GM18508 (cell line): Measurements from ENCODE around the gene UBE2J2.

Experiments
- ATAC-seq: cut with Tn5 transposase; IDR thresholded peaks from one replicate; pipeline ENCODE4 v1.9.1; 2021; ENCODE audit warnings: moderate number of reproducible peaks; ENCODE audit not compliant: insufficient read depth, unreplicated experiment

UBE2J2 gene

DNA sequence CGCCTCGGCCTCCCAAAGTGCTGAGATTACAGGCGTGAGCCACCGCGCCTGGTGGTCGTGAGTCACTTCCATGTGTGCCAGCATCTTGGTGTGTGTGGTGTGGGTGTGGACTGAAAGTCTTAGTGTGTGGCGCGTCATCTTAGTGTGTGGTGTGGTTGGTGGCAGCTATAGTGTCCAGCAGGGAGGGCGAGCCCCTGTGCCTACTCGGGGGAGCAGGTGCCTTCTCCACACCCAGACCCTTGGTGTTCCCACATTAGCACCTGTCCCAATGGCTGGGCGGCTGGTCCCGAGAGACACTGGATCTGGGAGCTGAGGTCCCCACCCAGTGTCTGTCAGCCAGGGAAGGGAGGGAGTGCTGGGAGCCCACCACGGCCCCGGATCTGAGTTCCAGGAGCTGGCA is 9.3 kb upstream of the UBE2J2 start:
- no peak for ATAC-seq

DNA sequence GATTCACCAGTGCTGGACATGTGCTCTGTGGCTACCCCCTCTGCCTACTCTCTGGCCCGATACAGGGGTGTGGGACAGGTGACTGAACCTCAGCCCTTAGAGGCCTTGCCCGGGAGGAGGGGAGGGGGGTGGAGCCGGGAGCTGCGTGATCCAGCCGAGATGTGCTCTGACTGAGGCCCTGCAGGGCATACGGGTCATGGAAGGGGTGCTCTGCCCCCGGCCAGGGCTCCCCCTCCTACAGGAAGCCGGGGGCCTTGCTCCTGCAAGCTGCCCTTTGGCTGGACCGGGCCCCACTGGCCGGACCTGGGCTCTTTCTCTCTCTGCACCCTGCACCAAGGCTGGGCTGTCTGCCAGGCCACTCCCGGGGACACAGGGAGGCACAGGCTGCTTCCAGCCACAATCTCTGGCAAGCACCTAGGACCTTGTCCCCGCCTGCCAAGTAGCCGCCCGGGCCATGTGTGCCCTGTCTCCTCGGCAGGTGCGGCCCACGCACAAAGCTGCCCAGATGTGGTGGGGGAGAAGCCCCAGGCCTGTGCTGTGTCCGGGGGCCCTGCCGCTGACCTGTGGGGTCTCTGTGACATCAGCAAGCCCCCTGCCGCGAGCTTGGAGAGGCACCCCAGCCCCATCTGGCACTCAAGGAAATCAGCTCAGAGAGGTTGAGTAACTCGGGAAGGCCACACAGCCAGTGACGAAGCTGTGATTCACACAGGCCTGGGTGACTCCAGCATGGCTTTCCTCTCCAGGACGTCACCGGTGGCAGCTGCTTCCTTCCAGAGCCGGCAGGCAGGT is 8.1 kb upstream of the UBE2J2 start:
- ATAC-seq: no peak

DNA sequence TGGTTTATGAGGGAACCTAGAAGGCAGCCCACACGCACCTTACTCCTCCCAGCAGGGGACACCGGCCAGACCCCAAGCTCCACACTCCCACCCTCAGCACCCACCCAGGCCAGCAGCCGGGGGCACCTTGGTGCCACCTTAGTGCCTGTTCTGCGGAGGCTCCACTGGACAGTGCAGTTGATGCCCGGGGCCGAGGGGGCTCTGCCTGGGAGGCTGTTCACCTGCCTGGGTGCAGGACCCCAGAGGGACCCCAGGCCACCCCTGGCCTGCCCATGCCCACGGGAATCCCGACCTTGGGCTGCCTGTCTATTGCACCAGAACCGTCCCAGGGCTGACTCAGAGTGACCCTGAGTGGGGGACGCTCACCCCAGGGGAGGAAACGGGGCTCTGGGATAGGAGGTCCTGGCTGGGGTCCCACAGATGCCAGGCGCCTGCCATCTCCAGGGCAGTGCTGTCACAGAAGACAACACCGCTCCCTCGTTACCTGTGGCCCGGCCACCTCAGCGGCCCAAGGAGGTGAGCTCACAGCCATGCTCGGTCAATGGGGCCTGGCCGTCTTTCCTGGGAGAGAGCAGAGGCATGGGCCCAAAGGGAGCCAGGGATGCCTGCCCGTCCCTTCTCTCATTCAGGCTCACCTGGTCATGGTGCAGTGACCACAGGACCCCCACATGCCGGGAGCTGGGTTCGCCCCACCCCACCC is 7.3 kb upstream of the UBE2J2 start:
- ATAC-seq: no peak

DNA sequence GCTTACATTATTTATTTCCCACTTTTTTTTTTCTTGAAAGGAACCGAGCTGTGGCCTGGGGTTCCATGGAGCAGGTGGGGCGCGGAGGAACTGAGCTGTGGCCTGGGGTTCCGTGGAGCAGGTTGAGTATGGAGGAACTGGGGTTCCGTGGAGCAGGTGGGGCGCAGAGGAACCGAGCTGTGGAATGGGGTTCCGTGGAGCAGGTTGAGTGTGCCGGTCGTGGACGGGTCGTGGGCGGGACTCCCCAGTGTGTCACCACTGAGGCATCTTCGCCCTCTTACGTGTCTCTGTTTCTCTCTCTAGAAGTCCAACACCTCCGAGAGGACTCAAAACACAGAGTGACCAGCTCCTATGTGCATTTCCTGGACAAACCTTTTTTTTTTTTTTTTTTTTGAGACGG is 5.4 kb upstream of the UBE2J2 start:
- ATAC-seq: no peak

GRCh38 chr1:1278620-1279019 is 5.0 kb upstream of the UBE2J2 start:
- no peak for ATAC-seq

- no peak for ATAC-seq
These were observed 2.2 kb upstream of the UBE2J2 start for GRCh38 chr1:1275836-1276235.

- no peak for ATAC-seq
These were observed 1.3 kb upstream of the UBE2J2 start for GRCh38 chr1:1274931-1275431.

DNA sequence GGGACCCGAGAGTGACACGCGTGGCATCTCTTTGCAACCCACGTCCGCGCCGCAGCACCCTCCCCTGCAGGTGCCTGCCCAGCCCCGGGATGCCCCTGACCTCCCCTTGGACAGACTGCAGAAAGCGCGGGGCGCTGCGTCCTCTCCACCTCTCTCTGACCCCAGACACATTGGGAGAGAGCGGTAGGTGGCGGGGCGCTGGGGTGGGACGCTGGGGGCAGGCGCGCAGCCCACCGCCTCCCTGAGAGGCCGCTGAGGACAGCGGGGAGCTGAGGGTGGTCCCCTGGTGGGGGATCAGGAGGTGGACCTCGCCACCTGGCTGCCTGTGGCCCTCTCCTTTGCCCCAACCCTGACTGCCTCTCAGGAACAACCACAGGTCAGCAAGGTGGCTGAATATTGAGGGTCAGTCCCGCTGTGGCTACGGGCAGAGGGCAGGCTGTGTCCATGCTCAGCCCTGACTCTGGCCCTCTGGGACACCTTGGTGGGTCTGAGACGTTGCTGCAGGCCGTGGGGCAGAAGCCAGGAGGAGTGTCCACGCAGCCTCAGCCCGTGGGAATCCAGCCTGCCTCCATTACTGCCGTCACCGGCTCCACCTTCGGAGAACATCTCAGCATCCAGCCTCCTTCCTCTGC is 761 bp upstream of the UBE2J2 start:
- no peak for ATAC-seq

DNA sequence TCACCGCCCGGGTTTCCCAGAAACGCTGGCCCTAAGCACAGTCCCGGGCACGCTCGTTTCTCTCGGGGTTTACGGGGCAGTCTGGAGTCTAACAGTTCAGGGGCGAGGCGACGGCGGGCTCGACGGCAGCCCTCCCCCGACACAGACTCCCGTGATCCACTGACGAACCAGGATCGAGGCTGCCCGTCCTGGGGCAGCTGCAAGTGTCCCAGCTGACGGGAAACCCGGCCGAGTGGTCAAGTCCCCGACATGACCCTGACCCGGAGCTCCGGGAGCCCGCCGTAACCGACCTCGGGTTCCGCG is 494 bp downstream of the UBE2J2 start:
- no peak for ATAC-seq

GRCh38 chr1:1272341-1273208 is 1.1 kb downstream of the UBE2J2 start:
- ATAC-seq: no peak

- ATAC-seq: no peak
These were observed 2.8 kb downstream of the UBE2J2 start for GRCh38 chr1:1270813-1271212.

GRCh38 chr1:1268284-1268682 is 5.4 kb downstream of the UBE2J2 start:
- ATAC-seq: no peak

DNA sequence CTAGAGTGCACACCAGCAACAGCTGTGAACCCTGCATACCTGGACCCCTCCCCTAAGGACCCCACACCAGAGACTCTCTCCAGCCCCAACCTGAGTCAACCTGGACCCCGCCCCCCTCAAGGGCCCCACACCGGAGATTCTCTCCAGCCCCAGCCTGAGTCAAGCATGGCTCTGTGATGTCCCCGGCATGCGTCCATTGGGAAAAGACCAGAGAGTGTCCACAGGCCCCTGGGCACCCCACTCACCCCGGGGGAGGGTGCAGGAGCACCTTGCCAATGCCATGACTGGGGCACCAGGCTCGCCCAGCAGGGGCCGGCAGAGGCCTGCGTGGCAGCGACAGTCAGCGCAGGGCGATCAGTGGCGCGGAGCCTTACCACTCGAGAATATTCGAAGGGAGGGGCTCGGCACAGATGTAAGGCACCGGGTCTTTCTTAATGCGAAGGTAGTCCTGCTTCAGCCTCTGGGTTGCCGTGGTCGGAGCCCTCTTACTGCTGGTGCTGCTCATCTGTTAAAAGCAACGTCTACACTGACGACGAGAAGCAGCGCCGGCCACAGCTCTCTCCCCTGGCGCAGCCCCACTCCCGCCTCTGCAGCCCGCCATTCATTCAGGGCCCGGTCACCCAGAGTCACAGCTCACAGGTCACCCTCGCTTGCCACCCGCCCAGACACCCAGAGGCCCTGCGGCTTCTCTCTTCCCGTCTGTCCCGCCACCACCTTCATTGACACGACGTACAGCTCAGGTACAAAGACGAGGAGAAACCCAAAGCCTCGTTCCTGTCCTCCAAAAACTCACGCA is 6.0 kb downstream of the UBE2J2 start:
- ATAC-seq: no peak

GRCh38 chr1:1264868-1265272 is 8.8 kb downstream of the UBE2J2 start:
- ATAC-seq: no peak

- ATAC-seq: no peak
These were observed 9.6 kb downstream of the UBE2J2 start for GRCh38 chr1:1264026-1264425.

- no peak for ATAC-seq
These were observed 10.9 kb downstream of the UBE2J2 start for GRCh38 chr1:1262758-1263157.

DNA sequence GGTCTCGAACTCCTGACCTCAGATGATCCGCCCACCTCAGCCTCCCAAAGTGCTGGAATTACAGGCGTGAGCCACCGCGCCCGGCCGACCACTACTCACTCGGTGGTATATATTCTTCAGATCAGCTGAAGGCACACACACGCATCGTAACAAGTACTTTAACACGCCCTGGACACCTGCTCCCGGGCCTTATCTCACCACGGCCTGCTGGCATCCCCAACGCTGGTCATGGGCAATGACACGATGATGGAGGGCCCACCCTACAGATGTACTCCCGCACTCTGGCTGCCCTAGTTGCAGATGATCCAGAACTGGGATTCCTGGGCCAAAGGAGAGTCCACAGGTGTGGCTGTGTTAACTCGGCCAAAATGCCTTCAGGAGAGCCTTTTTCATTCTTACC is 11.6 kb downstream of the UBE2J2 start:
- no peak for ATAC-seq

- ATAC-seq: no peak
These were observed 12.7 kb downstream of the UBE2J2 start for GRCh38 chr1:1260843-1261560.

DNA sequence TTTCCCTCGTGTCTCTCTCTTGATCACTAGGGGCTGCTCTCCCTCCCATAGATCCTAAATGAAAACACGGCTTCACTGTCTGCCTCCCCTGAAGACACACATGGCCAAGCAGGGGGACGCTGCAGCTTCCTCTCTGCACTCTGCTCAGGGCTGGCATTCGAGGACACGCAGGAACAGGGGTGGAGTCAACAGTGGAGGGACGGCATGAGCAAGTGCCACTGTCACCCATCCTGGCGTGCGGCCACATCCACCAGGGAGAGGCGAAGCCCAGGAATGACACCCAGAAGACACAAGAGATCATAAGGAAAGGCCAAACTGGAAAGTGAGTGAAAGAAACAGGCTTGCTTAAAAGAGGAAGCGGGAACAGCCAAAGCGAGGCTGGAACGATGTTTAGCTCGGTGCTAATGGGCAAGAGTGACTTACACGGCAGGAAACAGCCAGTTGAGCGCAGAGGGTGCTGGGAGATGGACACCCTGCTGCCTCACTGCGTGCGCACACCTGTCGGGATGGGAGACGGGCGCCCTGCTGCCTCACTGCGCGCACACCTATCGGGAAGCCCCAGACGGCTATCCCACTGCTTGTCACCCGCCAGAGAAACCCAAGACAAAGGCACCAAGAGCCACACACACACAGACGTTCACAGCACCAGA is 13.6 kb downstream of the UBE2J2 start:
- ATAC-seq: no peak
